Measurements from ENCODE around the gene NECAB2.
"Not testable (repeated sequence)": the region's sequence is repeated elsewhere in the genome, so short reads cannot be mapped to it uniquely, and the experiment has no call there.

DNA sequence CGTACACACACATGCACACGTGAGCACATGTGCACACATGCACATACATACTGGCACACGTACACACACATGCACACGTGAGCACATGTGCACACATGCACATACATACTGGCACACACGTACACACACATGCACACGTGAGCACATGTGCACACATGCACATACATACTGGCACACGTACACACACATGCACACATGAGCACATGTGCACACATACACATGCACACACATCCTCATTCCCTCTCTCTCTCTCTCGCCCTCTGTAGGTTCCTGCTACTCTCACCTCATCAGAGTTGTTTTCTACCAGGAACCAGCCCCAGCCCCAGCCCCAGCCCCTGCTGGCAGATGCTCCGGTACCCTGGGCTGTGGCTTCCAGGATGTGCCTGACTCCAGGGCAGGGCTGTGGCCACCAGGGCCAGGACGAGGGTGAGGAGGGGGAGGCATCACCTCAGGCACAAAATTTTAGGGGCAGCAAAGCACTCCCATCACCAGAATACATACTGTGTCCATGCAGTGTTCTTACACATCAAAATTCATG is 17.1 kb upstream of the NECAB2 start:
- TF ChIP-seq POLR2A, CTCF (IDR thresholded peaks at IDR 0.05): not testable (repeated sequence)

All from body of pancreas (tissue), 4 donors.